Esophagus mucosa (tissue), 1 donor: Measurements from ENCODE around the gene ZNF280D. TPM values are rescaled to one million over a fixed set of nuclear protein-coding genes. Genes with fewer than 3 reads are reported as not detected.
"Not testable (repeated sequence)": the region's sequence is repeated elsewhere in the genome, so short reads cannot be mapped to it uniquely, and the experiment has no call there.

ENCODE experiments used
- ATAC-seq: fragments of 200-7000 bp; cut with Tn5 transposase; one replicate; pipeline ENCODE4 v1.9.1; 2020
- total RNA-seq: library from RNA; stranded (reverse); gene quantifications from one replicate; pipeline ENCODE4 v1.2.4, GENCODE V29; 2023
- donor health status: DM: yes; HTN: yes; CAD: no.

Gene ZNF280D
- total RNA-seq, 1 donor from 2014 or later: 14.6 TPM

GRCh38 chr15:56709502-56709901 is 23.8 kb downstream of the ZNF280D start:
- not testable (repeated sequence) for ATAC-seq

GRCh38 chr15:56699743-56700142 is 33.6 kb downstream of the ZNF280D start:
- no peak for ATAC-seq

- ATAC-seq: no peak
These were observed 35.0 kb downstream of the ZNF280D start for GRCh38 chr15:56698270-56698669.

DNA sequence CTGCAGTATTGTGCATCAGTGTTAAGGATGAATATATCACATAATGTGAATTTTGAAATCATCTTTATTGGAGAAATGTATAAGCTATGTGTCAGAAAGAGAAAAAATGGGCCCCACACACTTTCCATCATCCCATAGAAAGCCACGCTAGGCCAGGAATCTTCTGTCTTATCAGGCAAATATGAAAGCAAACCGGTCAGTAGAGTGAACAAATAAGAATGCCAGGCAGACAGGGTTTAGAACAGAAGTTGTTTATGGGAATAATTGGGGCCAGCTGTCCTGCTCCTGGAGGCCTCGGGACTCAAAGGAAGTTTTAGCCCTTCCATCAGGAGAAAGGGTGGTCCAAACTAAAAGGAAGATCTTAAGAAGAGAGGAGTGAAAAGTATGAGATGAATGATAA is 39.5 kb downstream of the ZNF280D start:
- no peak for ATAC-seq

DNA sequence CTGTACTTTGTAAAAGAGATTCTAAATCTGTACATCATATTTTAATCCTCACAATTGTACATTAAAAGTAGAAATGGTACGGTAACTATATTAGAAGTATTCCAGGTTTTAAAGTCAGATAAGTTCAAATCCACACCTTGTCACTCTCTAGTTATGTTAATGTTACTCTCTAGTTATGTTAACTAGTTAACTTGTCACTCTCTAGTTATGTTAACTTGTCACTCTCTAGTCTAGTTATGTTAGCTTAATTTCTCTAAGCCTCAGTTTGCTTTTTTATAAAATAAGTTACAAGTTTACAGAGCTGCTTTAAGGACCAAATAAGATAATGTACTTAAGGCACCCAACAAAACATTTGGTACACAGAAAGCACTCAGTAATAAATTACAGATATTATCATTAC is 42.6 kb downstream of the ZNF280D start:
- no peak for ATAC-seq

- ATAC-seq: no peak
These were observed 49.4 kb downstream of the ZNF280D start for GRCh38 chr15:56683908-56684307.

- no peak for ATAC-seq
These were observed 52.2 kb downstream of the ZNF280D start for GRCh38 chr15:56681113-56681512.

GRCh38 chr15:56679225-56679624 is 54.1 kb downstream of the ZNF280D start:
- no peak for ATAC-seq

DNA sequence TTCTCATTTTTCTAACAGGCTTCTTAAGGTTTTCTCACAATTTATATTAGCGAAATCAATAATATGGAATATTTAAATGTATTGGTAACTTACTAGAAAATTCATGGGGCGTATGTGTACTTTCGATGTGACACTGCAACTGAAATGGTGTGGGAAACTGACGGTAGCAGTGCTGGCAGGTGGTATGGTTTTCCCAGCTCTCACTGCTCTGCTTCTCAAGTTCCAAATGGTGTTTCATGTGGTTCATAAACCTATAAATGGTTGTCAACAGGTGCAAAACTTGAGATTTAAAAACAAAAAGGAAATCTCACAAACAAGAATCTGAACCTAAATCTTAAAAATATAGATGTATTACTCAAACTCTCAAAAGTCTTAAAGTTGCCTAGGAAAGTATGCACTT is 54.7 kb downstream of the ZNF280D start:
- no peak for ATAC-seq

- ATAC-seq: no peak
These were observed 56.0 kb downstream of the ZNF280D start for GRCh38 chr15:56677271-56677670.

DNA sequence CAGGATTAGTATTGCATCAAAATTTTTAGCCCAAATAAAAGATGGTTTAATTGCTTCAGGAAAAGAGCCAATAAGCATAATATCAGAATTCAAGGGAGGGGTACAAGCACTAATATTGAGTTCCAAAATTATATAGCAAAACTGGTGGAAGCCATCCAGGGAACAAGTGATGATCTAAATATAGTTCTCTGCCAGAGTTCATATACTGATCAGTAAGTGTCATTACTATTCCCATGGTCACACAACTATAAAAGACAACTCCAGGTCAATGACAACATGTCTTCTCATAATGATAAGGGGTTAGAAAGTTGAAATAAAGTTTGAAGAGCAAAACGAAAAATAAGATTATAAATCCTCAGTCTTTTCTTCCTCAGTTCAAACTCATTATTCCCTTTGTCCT is 57.4 kb downstream of the ZNF280D start:
- ATAC-seq: no peak

DNA sequence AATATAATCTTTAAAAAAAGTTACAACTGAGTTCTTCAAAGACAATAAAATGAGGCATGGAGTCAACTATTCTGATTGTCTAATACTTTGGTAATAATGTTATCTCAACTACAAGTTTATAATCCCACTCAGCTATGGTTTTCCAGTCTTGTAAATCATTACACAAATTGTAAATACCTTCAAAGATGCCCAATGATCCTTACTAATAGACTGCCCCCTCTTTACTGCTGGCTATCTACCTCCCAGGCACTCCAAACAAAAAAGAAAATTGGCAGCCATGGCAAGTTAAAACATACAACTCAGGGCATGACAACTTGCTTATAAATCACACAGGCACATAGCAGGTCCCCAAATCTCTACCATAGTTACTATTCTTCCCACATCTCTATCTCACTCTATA is 58.5 kb downstream of the ZNF280D start:
- no peak for ATAC-seq

DNA sequence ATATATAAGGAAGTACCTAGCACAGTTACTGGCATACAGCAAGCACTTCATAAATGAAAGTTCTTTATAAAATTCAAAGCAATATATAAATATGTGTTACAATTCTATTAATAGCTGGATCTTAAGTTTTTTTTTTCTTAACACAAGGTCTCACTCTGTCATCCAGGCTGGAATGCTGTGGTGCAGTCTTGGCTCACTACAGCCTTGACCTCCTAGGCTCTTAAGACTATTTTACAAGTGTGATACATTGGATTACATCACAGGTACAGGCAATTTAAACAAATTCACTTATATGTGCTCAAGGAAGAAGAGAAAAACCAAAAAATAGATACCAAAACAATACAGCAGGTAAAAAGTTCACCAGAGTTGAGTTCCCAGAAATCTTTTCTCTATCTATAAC is 60.6 kb downstream of the ZNF280D start:
- ATAC-seq: no peak

- ATAC-seq: no peak
These were observed 65.8 kb downstream of the ZNF280D start for GRCh38 chr15:56667517-56667916.

DNA sequence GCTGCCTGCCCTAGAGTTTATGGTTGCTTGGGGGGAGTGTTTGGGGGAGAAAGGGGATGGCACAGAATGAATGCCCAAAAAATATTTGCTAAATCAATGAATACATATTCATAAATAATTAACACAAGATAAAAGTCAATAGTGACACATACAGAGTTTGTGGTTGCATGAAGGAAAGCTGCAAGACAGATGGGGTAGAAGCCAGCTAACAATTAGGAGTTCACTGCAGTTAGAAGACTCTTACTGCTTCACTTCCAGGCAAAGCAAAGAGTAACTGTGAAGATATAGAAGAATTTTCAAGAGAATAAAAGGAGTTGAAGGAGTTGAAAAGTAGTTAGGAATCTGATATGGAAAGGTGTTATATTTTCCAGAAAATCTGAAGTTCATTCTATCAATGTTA is 72.4 kb downstream of the ZNF280D start:
- no peak for ATAC-seq

GRCh38 chr15:56659197-56659596 is 74.1 kb downstream of the ZNF280D start:
- no peak for ATAC-seq

- no peak for ATAC-seq
These were observed 78.7 kb downstream of the ZNF280D start for GRCh38 chr15:56654624-56655023.

DNA sequence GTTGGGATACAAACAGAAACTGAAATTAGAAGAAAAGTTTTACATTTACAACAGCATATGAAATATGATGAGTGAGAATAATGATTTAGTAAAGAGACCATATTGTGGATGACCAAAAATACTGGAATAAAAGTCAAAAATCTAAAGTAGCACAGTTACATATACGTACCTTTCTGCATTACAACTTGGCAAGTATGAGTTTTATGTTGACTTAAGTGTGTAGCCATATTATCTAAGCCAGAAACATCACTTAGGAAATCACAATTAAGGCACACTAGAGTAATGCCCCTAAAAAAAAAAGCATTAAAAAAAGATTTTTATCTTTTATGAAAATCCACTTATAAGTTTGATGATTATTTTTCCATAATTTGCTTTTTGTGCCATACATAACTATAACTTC is 79.1 kb downstream of the ZNF280D start:
- no peak for ATAC-seq

DNA sequence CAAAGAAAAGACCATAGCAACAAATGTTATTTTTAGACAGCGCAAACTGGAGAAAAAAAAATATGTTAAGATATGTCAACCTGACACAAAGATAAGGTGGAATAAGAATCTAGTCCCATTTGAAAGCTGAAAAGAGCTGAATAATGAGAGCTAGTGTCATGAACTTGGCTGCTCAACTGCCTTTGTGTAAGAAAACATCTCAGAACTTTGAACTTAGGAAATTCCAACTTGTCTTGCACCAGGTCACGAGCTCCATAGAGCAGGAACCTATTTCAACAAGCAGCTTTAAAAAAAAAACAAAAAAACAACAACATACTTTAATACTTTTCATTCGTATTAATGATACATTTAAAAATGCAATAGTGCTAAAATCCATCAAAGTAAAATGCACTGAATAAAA is 79.5 kb downstream of the ZNF280D start:
- no peak for ATAC-seq

- ATAC-seq: no peak
These were observed 80.2 kb downstream of the ZNF280D start for GRCh38 chr15:56653107-56653506.

DNA sequence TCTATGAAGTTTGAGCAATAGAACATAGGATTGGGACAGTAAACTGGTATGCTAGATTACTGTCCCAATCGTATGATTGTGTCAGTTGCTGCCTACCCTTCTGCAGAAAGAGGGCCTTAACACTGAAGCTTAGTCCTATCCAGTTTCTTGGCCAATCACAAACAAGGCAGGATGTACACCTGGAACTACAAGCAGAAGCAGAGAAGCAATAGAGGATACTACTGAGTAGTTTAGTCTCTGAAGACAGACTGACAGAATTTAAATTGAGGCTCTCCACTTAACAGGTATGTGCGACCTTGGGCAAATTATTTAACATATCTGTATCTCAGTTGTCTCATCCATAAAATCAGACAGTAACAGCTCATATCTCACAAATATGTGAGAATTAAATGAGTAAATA is 85.0 kb downstream of the ZNF280D start:
- ATAC-seq: no peak

DNA sequence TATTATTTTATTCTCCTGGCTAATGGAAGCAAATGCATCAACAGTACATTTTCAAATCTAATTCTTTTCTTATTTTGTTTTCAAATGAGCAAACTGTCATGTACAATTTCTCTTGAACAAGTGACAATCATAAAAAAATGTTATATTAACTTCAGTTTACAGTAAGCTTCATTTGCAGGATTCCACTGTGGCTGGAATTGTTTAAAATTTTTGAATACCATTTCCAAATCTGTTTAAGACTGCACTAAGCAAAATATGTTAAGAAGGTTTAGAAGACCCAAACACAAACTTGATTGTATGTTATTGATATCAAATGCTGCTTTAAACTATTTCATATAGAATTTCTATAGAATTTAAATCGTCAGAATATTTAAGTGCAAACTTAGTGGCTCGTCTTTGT is 92.8 kb downstream of the ZNF280D start:
- no peak for ATAC-seq

- no peak for ATAC-seq
These were observed 93.2 kb downstream of the ZNF280D start for GRCh38 chr15:56640127-56640526.

DNA sequence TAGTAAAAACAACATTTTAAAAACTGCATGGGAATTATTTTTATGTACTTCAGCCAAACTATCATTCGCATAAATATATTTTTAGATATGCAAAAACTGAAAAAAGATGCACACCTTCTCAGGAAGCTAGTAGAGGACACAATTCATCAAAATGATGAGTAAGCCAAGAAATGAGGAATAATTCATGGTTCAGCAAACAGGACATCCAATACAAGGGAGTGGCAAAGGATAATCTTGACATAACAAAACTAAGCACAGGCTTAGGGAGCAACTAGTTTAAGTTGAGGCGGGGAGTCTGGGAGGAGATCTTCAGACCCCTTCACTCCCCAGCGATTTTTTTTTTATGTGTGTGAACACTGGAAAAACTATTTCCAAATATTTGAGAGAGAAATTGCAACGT is 93.7 kb downstream of the ZNF280D start:
- peak; percentile 25 for ATAC-seq

GRCh38 chr15:56631765-56632164 is 101.5 kb downstream of the ZNF280D start:
- no peak for ATAC-seq
